Measurements from ENCODE around the gene ATP8A2.

DNA sequence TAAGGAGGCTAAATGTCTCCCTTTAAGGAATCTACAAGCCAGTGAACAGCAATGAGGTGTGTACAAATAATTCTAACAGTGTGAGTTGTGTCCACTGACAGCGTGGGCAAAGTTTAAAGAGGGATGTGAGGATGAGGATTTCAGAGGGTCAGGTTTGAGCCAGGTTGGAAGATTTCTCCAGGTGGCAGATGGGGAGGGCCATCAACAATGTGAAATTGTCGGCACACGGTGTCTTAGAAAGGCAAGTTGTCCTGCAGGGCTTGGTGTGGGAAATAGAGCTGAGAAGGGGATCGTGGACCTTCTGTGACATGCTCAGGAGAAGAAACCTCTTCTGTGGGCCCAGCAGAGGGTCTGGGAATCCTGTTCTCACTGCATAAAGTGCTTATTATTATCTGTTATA lies 52.1 kb downstream of the ATP8A2 start:
- TF ChIP-seq, protein P1, sequence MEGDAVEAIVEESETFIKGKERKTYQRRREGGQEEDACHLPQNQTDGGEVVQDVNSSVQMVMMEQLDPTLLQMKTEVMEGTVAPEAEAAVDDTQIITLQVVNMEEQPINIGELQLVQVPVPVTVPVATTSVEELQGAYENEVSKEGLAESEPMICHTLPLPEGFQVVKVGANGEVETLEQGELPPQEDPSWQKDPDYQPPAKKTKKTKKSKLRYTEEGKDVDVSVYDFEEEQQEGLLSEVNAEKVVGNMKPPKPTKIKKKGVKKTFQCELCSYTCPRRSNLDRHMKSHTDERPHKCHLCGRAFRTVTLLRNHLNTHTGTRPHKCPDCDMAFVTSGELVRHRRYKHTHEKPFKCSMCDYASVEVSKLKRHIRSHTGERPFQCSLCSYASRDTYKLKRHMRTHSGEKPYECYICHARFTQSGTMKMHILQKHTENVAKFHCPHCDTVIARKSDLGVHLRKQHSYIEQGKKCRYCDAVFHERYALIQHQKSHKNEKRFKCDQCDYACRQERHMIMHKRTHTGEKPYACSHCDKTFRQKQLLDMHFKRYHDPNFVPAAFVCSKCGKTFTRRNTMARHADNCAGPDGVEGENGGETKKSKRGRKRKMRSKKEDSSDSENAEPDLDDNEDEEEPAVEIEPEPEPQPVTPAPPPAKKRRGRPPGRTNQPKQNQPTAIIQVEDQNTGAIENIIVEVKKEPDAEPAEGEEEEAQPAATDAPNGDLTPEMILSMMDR (IDR thresholded peaks at IDR 0.05), result no peak
- no peak for TF ChIP-seq POLR2A (IDR thresholded peaks at IDR 0.05; ENCODE audit: low read depth)
